ENCODE measurements around the gene INSYN2B.

- TF ChIP-seq, protein P1, sequence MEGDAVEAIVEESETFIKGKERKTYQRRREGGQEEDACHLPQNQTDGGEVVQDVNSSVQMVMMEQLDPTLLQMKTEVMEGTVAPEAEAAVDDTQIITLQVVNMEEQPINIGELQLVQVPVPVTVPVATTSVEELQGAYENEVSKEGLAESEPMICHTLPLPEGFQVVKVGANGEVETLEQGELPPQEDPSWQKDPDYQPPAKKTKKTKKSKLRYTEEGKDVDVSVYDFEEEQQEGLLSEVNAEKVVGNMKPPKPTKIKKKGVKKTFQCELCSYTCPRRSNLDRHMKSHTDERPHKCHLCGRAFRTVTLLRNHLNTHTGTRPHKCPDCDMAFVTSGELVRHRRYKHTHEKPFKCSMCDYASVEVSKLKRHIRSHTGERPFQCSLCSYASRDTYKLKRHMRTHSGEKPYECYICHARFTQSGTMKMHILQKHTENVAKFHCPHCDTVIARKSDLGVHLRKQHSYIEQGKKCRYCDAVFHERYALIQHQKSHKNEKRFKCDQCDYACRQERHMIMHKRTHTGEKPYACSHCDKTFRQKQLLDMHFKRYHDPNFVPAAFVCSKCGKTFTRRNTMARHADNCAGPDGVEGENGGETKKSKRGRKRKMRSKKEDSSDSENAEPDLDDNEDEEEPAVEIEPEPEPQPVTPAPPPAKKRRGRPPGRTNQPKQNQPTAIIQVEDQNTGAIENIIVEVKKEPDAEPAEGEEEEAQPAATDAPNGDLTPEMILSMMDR (IDR thresholded peaks at IDR 0.05) = peak in 4 of 6 experiments; percentile 17 to 35 (median 26)
- no peak for TF ChIP-seq POLR2A (IDR thresholded peaks at IDR 0.05)
Measured at GRCh38 chr5:169826618-169827017, 153.7 kb downstream of the INSYN2B start.

Measured in adrenal gland (tissue), 5 donors.